HL-60 (cell line): ENCODE measurements around the gene COX11.

Experiments
- DNase-seq, 2 experiments: peaks; one replicate each; pipeline ENCODE4 v3.0.0-alpha.2; 2010 to 2020; ENCODE audit warnings: low read depth in 1 of 2, low spot score in 1 of 2
- H3K27ac ChIP-seq: fragments of 250-450 bp; sonication (Bioruptor Pico); replicated peaks from 2 replicates; pipeline ENCODE4 v1.5.1; 2020; ENCODE audit warnings: mild to moderate bottlenecking, moderate library complexity
- H3K27me3 ChIP-seq: fragments of 250-450 bp; sonication (Bioruptor Pico); 2 replicates; pipeline ENCODE4 v1.5.1; 2021; ENCODE audit warnings: mild to moderate bottlenecking, moderate library complexity; ENCODE audit not compliant: insufficient read depth, poor library complexity, severe bottlenecking
- H3K4me3 ChIP-seq: replicated peaks from 2 replicates; pipeline ENCODE4 v1.5.1; 2011; ENCODE audit warnings: mild to moderate bottlenecking, control low read depth, low read length; ENCODE audit not compliant: insufficient read depth
- GABPA ChIP-seq: IDR thresholded peaks from 2 replicates; pipeline ENCODE4 v1.6.1; 2012; ENCODE audit warnings: low read depth
- POLR2AphosphoS5 ChIP-seq: IDR thresholded peaks from 2 replicates; pipeline ENCODE4 v1.6.1; 2012; ENCODE audit warnings: low read depth
- SPI1 ChIP-seq: IDR thresholded peaks from 2 replicates; pipeline ENCODE4 v1.6.1; 2012; ENCODE audit warnings: low read depth, mild to moderate bottlenecking, borderline replicate concordance
- TF ChIP-seq, protein P1 (sequence below): IDR thresholded peaks from one replicate; pipeline ENCODE4 v1.5.1; 2011; ENCODE audit warnings: low read length, control low read depth, inconsistent platforms; ENCODE audit not compliant: insufficient read depth
- TF ChIP-seq, protein P2 (sequence below): IDR thresholded peaks from 2 replicates; pipeline ENCODE4 v1.6.1; 2012; ENCODE audit warnings: low read depth; ENCODE audit not compliant: insufficient replicate concordance

The COX11 gene

DNA sequence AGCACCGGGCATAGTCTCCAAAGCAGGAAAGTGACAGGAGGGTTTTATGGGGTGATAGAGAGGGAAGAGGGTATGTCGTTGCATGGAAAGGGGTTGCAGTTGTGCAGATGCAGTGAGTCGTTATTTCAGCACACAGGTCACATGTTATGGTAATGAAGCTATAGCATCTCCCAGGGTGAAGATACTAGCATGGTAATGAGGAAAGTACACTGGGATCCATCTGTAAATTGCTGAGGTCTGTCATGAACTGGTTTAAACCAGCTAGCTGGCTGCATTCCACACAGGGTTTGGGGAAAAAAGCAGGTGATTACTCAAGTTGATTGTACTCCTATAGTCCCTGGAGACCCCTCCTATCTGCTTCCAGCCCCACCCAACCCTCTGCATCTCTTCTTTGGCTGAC lies 11.7 kb downstream of the COX11 start:
- Histone ChIP-seq H3K27ac (no peak overlapping the region), H3K4me3 (no peak overlapping the region), H3K27me3 (no peaks in the 10 kb centered on the region)
- DNase-seq, result no peak
- TF ChIP-seq, protein P1, sequence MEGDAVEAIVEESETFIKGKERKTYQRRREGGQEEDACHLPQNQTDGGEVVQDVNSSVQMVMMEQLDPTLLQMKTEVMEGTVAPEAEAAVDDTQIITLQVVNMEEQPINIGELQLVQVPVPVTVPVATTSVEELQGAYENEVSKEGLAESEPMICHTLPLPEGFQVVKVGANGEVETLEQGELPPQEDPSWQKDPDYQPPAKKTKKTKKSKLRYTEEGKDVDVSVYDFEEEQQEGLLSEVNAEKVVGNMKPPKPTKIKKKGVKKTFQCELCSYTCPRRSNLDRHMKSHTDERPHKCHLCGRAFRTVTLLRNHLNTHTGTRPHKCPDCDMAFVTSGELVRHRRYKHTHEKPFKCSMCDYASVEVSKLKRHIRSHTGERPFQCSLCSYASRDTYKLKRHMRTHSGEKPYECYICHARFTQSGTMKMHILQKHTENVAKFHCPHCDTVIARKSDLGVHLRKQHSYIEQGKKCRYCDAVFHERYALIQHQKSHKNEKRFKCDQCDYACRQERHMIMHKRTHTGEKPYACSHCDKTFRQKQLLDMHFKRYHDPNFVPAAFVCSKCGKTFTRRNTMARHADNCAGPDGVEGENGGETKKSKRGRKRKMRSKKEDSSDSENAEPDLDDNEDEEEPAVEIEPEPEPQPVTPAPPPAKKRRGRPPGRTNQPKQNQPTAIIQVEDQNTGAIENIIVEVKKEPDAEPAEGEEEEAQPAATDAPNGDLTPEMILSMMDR, result no peak
- TF ChIP-seq, protein P2, sequence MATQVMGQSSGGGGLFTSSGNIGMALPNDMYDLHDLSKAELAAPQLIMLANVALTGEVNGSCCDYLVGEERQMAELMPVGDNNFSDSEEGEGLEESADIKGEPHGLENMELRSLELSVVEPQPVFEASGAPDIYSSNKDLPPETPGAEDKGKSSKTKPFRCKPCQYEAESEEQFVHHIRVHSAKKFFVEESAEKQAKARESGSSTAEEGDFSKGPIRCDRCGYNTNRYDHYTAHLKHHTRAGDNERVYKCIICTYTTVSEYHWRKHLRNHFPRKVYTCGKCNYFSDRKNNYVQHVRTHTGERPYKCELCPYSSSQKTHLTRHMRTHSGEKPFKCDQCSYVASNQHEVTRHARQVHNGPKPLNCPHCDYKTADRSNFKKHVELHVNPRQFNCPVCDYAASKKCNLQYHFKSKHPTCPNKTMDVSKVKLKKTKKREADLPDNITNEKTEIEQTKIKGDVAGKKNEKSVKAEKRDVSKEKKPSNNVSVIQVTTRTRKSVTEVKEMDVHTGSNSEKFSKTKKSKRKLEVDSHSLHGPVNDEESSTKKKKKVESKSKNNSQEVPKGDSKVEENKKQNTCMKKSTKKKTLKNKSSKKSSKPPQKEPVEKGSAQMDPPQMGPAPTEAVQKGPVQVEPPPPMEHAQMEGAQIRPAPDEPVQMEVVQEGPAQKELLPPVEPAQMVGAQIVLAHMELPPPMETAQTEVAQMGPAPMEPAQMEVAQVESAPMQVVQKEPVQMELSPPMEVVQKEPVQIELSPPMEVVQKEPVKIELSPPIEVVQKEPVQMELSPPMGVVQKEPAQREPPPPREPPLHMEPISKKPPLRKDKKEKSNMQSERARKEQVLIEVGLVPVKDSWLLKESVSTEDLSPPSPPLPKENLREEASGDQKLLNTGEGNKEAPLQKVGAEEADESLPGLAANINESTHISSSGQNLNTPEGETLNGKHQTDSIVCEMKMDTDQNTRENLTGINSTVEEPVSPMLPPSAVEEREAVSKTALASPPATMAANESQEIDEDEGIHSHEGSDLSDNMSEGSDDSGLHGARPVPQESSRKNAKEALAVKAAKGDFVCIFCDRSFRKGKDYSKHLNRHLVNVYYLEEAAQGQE, result no peak
- TF ChIP-seq SPI1 (no peak), GABPA (no peak)

DNA sequence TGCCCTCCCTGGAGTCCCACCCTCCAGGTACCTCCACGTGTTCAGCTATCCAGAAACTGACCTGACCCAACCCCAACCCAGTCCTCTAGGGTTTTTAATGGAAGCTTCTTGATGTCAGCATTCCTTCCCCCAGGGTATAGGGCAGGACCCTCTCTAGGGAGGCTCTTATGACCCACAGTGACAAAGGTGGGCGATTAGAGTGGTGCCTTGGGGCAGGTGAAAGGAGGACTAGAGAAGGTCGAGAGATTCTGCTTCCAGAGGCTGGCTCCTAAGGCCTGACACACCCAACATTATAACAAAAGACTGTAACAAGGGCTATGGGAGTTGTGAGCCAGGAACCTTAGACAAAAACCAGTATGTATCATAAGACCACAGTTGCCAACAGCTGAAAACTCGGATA lies 17.2 kb downstream of the COX11 start:
- DNase-seq, result no peak
- TF ChIP-seq, protein P2, result no peak
- TF ChIP-seq SPI1 (no peak), GABPA (no peak), POLR2AphosphoS5 (no peak)
- TF ChIP-seq, protein P1, result no peak

DNA sequence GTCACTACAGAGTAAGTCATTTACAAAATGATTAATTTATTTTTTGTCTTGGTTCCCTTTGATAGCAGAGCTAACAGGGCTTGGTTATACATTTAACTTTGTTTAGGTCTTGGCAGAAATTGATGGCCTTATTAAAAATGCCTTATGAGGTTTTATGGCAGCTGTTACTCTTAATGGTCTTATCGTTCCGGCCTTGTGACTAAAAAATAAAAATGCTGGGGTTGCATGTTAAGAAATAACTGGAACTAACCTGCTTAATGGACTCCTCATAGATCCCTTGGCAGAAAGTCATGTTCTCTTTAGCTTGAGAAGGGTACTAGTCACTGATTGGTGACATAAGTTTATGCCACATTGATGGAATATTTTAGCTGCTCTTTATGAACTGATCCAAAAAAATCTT lies 18.3 kb downstream of the COX11 start:
- no peak overlapping the region for H3K4me3 ChIP-seq
- no peak overlapping the region for H3K27ac ChIP-seq
- no peaks in the 10 kb centered on the region for H3K27me3 ChIP-seq
- DNase-seq, result no peak
- TF ChIP-seq, protein P2, result no peak
- TF ChIP-seq, protein P1, result no peak
- TF ChIP-seq POLR2AphosphoS5, result no peak
- TF ChIP-seq GABPA, result no peak
- TF ChIP-seq SPI1, result no peak

More for the DNA sequence above, 17.2 kb downstream of the COX11 start:
- Histone ChIP-seq H3K4me3 (no peak overlapping the region), H3K27ac (no peak overlapping the region), H3K27me3 (no peaks in the 10 kb centered on the region)
